ENCODE measurements around the gene CAMK1G. TPM values are rescaled to one million over a fixed set of nuclear protein-coding genes. Genes with fewer than 3 reads are reported as not detected.

Gene CAMK1G
- total and polyA plus RNA-seq, 2 donors (not counting 3 experiments of a cell fraction or from before 2014, with no cell fraction given) = not detected

DNA sequence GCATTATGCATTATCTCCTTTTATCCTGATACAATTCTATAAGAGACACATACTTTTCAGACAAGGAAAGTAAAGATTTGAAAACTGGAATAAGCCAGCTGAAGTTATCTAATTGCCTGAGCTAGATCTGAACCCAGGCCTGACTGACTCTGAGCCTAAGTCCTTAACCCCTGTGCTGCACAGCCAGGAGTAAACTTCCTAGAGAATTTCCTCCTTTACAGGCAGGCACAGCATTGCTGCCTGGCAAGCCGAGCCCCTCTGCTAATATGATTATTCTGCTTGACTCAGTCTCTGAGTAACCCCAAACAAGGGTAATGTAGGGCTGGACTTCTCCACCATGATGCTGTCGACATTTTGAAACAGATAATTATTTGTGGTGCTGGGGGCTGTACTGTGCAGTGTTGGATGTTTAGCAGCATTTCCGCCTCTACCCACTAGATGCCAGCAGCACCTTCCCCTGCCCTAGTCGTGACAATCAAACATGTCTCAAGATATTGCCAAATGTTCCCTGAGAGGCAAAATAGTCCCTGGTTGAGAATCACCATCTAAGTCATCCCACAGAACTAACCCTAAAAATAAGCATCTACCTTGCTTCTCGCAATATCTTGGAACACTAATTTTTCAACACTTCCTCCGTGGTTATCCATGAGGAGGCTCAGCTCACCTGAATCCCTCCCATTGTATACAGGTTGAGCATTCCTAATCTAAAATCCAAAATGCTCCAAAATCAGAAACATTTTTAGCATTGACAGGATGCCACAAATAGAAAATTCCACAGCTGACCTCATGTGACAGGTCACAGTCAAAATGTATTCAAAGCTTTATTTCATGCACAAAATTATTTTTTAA, 18.5 kb downstream of the CAMK1G start:
- Histone ChIP-seq H2AFZ (ENCODE audit: low read depth, low read length) (no peak overlapping the region), H3K9me3 (replicated peaks; ENCODE audit: control insufficient read depth, insufficient read depth, low read length) (no peaks in the 10 kb centered on the region), H3K27ac (ENCODE audit: insufficient read depth, low read depth, low read length) (no peak overlapping the region), H3K36me3 (ENCODE audit: control insufficient read depth in 2 of 2, extremely low read depth in 1 of 2, insufficient read depth in 2 of 2, low read length in 2 of 2) (no peaks in the 10 kb centered on the region), H3K9me1 (replicated peaks; ENCODE audit: control insufficient read depth, extremely low read depth, insufficient read depth, low read length) (no peaks in the 10 kb centered on the region), H3K79me2 (ENCODE audit: control insufficient read depth, insufficient read depth, low read length) (no peaks in the 10 kb centered on the region), H3K27me3 (ENCODE audit: control insufficient read depth in 2 of 2, insufficient read depth in 2 of 2, low read length in 2 of 2) (peaks cover 3 to 18% of the 10 kb centered on the region in 2 experiments), H4K20me1 (replicated peaks; ENCODE audit: control insufficient read depth, extremely low read depth, insufficient read depth, low read length) (no peaks in the 10 kb centered on the region), H3K9ac (replicated peaks; ENCODE audit: extremely low read depth, insufficient read depth, low read length) (no peak overlapping the region), H3K4me1 (ENCODE audit: control insufficient read depth, extremely low read depth, insufficient read depth, low read length) (peaks cover 5% of the 10 kb centered on the region), H3K4me2 (ENCODE audit: insufficient read depth, low read length) (no peak overlapping the region), H3K4me3 (replicated peaks in 1 of 3; ENCODE audit: insufficient read depth in 1 of 3, low read depth in 1 of 3, low read length in 3 of 3) (no peak overlapping the region)
- BruUV-seq (replicated peaks) = no TSS peak
- CTCF ChIA-PET = interaction anchor here (0.8 to 4.3 kb wide), 12 partner anchors 11 to 92 kb away, joined by 3 to 23 read pairs (median 5); no protein-coding TSS in a partner anchor
- DNase-seq (ENCODE audit: low read depth, low spot score) = peak; percentile 45
- dilution Hi-C loops (cut with MboI; ENCODE audit: extremely low pct_ligation_motif_present, low sequenced_read_pairs) (no loop called here), intact Hi-C loops (cut with micrococcal nuclease) (loop anchor here (1.0 kb wide), 3 partner anchors 25 to 145 kb away; no protein-coding TSS in a partner anchor)
- POLR2A ChIA-PET = no interaction called here
- FAIRE-seq = peak; percentile 83
- TF ChIP-seq POLR2A (IDR thresholded peaks at IDR 0.05; ENCODE audit: low read depth, low read length) = no peak
- TF ChIP-seq, protein P1, sequence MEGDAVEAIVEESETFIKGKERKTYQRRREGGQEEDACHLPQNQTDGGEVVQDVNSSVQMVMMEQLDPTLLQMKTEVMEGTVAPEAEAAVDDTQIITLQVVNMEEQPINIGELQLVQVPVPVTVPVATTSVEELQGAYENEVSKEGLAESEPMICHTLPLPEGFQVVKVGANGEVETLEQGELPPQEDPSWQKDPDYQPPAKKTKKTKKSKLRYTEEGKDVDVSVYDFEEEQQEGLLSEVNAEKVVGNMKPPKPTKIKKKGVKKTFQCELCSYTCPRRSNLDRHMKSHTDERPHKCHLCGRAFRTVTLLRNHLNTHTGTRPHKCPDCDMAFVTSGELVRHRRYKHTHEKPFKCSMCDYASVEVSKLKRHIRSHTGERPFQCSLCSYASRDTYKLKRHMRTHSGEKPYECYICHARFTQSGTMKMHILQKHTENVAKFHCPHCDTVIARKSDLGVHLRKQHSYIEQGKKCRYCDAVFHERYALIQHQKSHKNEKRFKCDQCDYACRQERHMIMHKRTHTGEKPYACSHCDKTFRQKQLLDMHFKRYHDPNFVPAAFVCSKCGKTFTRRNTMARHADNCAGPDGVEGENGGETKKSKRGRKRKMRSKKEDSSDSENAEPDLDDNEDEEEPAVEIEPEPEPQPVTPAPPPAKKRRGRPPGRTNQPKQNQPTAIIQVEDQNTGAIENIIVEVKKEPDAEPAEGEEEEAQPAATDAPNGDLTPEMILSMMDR (IDR thresholded peaks at IDR 0.05; ENCODE audit: extremely low read depth in 1 of 2, insufficient read depth in 1 of 2, low read depth in 1 of 2, low read length in 2 of 2) = peak; percentile 62 to 66

GRCh38 chr1:209603877-209604276, 20.4 kb downstream of the CAMK1G start:
- TF ChIP-seq EZH2 (IDR thresholded peaks at IDR 0.05; ENCODE audit: borderline replicate concordance, low read depth, low read length, severe bottlenecking) (no peak), JUN (IDR thresholded peaks at IDR 0.05; ENCODE audit: borderline replicate concordance, insufficient read depth, insufficient read length, low read depth) (no peak), POLR2A (IDR thresholded peaks at IDR 0.05; ENCODE audit: low read depth, low read length) (no peak), MYC (IDR thresholded peaks at IDR 0.05; ENCODE audit: low read depth, low read length) (no peak), GATA2 (IDR thresholded peaks at IDR 0.05; ENCODE audit: insufficient read depth, insufficient read length, low read depth, low read length) (no peak)
- TF ChIP-seq, protein P1 (IDR thresholded peaks at IDR 0.05; ENCODE audit: extremely low read depth in 1 of 2, insufficient read depth in 1 of 2, low read depth in 1 of 2, low read length in 2 of 2) = no peak
- FAIRE-seq (no peak), DNase-seq (ENCODE audit: low read depth, low spot score) (no peak)
- CTCF ChIA-PET = interaction anchor here (1.0 to 4.3 kb wide), 5 partner anchors 13 to 35 kb away, joined by 3 to 23 read pairs (median 6); no protein-coding TSS in a partner anchor
- H3K4me3 ChIP-seq (replicated peaks in 1 of 3; ENCODE audit: insufficient read depth in 1 of 3, low read depth in 1 of 3, low read length in 3 of 3) = no peak overlapping the region
- H3K9ac ChIP-seq (replicated peaks; ENCODE audit: extremely low read depth, insufficient read depth, low read length) = no peak overlapping the region
- peaks cover 3 to 18% of the 10 kb centered on the region in 2 experiments for H3K27me3 ChIP-seq (ENCODE audit: control insufficient read depth in 2 of 2, insufficient read depth in 2 of 2, low read length in 2 of 2)
- intact Hi-C loops (cut with micrococcal nuclease) = no loop called here
- no peaks in the 10 kb centered on the region for H3K4me1 ChIP-seq (ENCODE audit: control insufficient read depth, extremely low read depth, insufficient read depth, low read length)
- no peaks in the 10 kb centered on the region for H3K9me1 ChIP-seq (replicated peaks; ENCODE audit: control insufficient read depth, extremely low read depth, insufficient read depth, low read length)
- dilution Hi-C loops (cut with MboI; ENCODE audit: extremely low pct_ligation_motif_present, low sequenced_read_pairs) = no loop called here
- POLR2A ChIA-PET = no interaction called here
- H3K27ac ChIP-seq (ENCODE audit: insufficient read depth, low read depth, low read length) = no peak overlapping the region
- H3K9me3 ChIP-seq (replicated peaks; ENCODE audit: control insufficient read depth, insufficient read depth, low read length) = no peaks in the 10 kb centered on the region
- H4K20me1 ChIP-seq (replicated peaks; ENCODE audit: control insufficient read depth, extremely low read depth, insufficient read depth, low read length) = no peaks in the 10 kb centered on the region
- no peak overlapping the region for H3K4me2 ChIP-seq (ENCODE audit: insufficient read depth, low read length)
- BruUV-seq (replicated peaks) = no TSS peak
- no peaks in the 10 kb centered on the region for H3K79me2 ChIP-seq (ENCODE audit: control insufficient read depth, insufficient read depth, low read length)
- H3K36me3 ChIP-seq (ENCODE audit: control insufficient read depth in 2 of 2, extremely low read depth in 1 of 2, insufficient read depth in 2 of 2, low read length in 2 of 2) = no peaks in the 10 kb centered on the region
- H2AFZ ChIP-seq (ENCODE audit: low read depth, low read length) = no peak overlapping the region

Data from endothelial cell of umbilical vein (primary cell).